ENCODE data around the gene LLGL1.

DNA sequence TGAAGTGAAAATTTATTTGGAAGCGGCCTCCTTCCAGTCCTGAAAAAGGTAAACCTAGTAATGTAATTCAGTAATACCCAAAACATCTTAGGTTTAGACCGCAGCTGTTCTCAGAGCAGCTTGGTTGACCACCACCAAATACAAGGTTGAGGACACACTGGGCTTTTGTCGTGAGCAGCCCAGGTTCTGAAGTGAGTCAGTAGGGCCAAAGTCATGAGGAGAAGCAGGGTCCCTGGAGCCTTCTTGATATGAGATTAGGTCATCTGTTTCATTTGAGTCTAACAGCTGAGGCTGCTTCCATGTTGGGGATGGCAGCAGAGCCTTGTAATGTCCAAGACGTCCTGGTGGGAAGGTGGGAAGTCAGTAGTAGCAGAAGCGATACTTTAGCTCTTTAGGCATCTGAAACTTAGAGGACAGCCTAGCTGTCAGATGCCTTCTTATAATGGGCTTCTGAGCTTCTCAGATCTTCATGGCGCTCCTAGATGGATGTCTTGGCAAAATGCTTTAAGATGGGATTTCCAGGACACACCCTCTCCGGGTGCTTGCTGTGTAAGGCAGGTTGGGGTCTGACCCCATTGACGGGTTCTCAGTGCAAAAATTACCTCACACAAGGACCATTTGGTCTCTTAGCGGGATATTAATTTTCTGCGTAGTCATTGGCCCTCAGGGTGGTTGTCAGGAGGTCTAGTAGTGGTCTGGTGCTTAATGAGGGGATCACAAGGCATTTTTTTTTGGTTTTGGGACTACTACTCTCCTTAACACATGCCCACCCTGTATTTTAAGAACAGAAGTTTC lies 39.4 kb upstream of the LLGL1 start:
- no peak for TF ChIP-seq CTCF (IDR thresholded peaks at IDR 0.05)
- TF ChIP-seq POLR2A (IDR thresholded peaks at IDR 0.05), result no peak
